ENCODE results near the gene RPP40. TPM values are rescaled to one million over a fixed set of nuclear protein-coding genes. Genes with fewer than 3 reads are reported as not detected.

The RPP40 gene
- total RNA-seq, 4 donors from 2014 or later: 1.0 to 16.2 (median 4.2) TPM

GRCh38 chr6:4958624-4959023 is 45.2 kb downstream of the RPP40 start:
- no peaks in the 10 kb centered on the region for H3K4me1 ChIP-seq
- H3K36me3 ChIP-seq: no peaks in the 10 kb centered on the region
- no peak overlapping the region for H3K4me3 ChIP-seq
- no peaks in the 10 kb centered on the region for H3K27me3 ChIP-seq
- DNase-seq: no peak
- intact Hi-C loops (cut with DNase I; ENCODE audit: low total_unique reads): no loop called here
- no peaks in the 10 kb centered on the region for H3K9me3 ChIP-seq
- TF ChIP-seq POLR2A (IDR thresholded peaks at IDR 0.05): no peak
- no peak for TF ChIP-seq CTCF (IDR thresholded peaks at IDR 0.05)
- no peak overlapping the region for H3K27ac ChIP-seq

- no peaks in the 10 kb centered on the region for H3K4me1 ChIP-seq
- no peaks in the 10 kb centered on the region for H3K9me3 ChIP-seq
- H3K4me3 ChIP-seq: no peak overlapping the region
- intact Hi-C loops (cut with DNase I; ENCODE audit: low total_unique reads): no loop called here
- H3K36me3 ChIP-seq: no peaks in the 10 kb centered on the region
- peak in 1 of 4 experiments; percentile 21 for TF ChIP-seq CTCF (IDR thresholded peaks at IDR 0.05)
- TF ChIP-seq POLR2A (IDR thresholded peaks at IDR 0.05): no peak
- no peaks in the 10 kb centered on the region for H3K27me3 ChIP-seq
- H3K27ac ChIP-seq: no peak overlapping the region
- no peak for DNase-seq
These were observed 46.2 kb downstream of the RPP40 start for GRCh38 chr6:4957521-4958231.

GRCh38 chr6:4956625-4957024 is 47.2 kb downstream of the RPP40 start:
- DNase-seq: no peak
- Histone ChIP-seq H3K4me3 (no peak overlapping the region), H3K4me1 (no peaks in the 10 kb centered on the region), H3K9me3 (no peaks in the 10 kb centered on the region), H3K27ac (no peak overlapping the region), H3K36me3 (no peaks in the 10 kb centered on the region), H3K27me3 (no peaks in the 10 kb centered on the region)
- TF ChIP-seq CTCF (IDR thresholded peaks at IDR 0.05) (no peak), POLR2A (IDR thresholded peaks at IDR 0.05) (no peak)
- intact Hi-C loops (cut with DNase I; ENCODE audit: low total_unique reads): no loop called here

GRCh38 chr6:4953440-4953839 is 50.4 kb downstream of the RPP40 start:
- TF ChIP-seq CTCF (IDR thresholded peaks at IDR 0.05) (no peak), POLR2A (IDR thresholded peaks at IDR 0.05) (no peak)
- no peaks in the 10 kb centered on the region for H3K27me3 ChIP-seq
- DNase-seq: no peak
- H3K9me3 ChIP-seq: no peaks in the 10 kb centered on the region
- no peak overlapping the region for H3K4me3 ChIP-seq
- H3K36me3 ChIP-seq: no peaks in the 10 kb centered on the region
- H3K4me1 ChIP-seq: no peaks in the 10 kb centered on the region
- no peak overlapping the region for H3K27ac ChIP-seq
- intact Hi-C loops (cut with DNase I; ENCODE audit: low total_unique reads): no loop called here

- no peak overlapping the region for H3K27ac ChIP-seq
- DNase-seq: no peak
- H3K4me1 ChIP-seq: no peaks in the 10 kb centered on the region
- H3K27me3 ChIP-seq: no peaks in the 10 kb centered on the region
- H3K36me3 ChIP-seq: no peaks in the 10 kb centered on the region
- no peaks in the 10 kb centered on the region for H3K9me3 ChIP-seq
- no peak for TF ChIP-seq POLR2A (IDR thresholded peaks at IDR 0.05)
- no peak for TF ChIP-seq CTCF (IDR thresholded peaks at IDR 0.05)
- intact Hi-C loops (cut with DNase I; ENCODE audit: low total_unique reads): no loop called here
- no peak overlapping the region for H3K4me3 ChIP-seq
These were observed 52.9 kb downstream of the RPP40 start for GRCh38 chr6:4950836-4951533.

All from uterus (tissue), 4 donors.